Neural crest cell (in vitro differentiated cells): ENCODE results near the gene TBC1D3B. TPM values are rescaled to one million over a fixed set of nuclear protein-coding genes. Genes with fewer than 3 reads are reported as not detected.
"Not testable (repeated sequence)": the region's sequence is repeated elsewhere in the genome, so short reads cannot be mapped to it uniquely, and the experiment has no call there.

Experiments used
- DNase-seq: peaks from one replicate; pipeline ENCODE4 v3.0.0; 2021; ENCODE audit warnings: low read depth, mixed read lengths, low spot score
- H3K27ac Mint-ChIP-seq: one replicate; pipeline ENCODE4 v1.8.0; 2021; ENCODE audit warnings: mild to moderate bottlenecking, mixed read lengths; ENCODE audit not compliant: unreplicated experiment
- H3K27me3 Mint-ChIP-seq: 2 replicates; pipeline ENCODE4 v1.8.0; 2021; ENCODE audit warnings: low read depth, mild to moderate bottlenecking, mixed read lengths
- H3K36me3 Mint-ChIP-seq: 2 replicates; pipeline ENCODE4 v1.8.0; 2021; ENCODE audit warnings: low read depth, mild to moderate bottlenecking, mixed read lengths
- H3K4me1 Mint-ChIP-seq: 2 replicates; pipeline ENCODE4 v1.8.0; 2021; ENCODE audit warnings: mixed read lengths
- H3K4me3 Mint-ChIP-seq: one replicate; pipeline ENCODE4 v1.8.0; 2021; ENCODE audit warnings: mild to moderate bottlenecking, mixed read lengths
- H3K9me3 Mint-ChIP-seq: 2 replicates; pipeline ENCODE4 v1.8.0; 2021; ENCODE audit warnings: mixed read lengths
- long read RNA-seq: library from polyadenylated mRNA; unstranded; transcript quantifications from one replicate; pipeline ENCODE4 v2.0.0, GENCODE V29; 2020
- total RNA-seq: library from RNA; stranded (reverse); gene quantifications from 2 replicates; pipeline ENCODE4 v1.2.1, GENCODE V29; 2021
- TF ChIP-seq, protein P1 (sequence below): fragments of 200-600 bp; sonication (generic); conservative IDR thresholded peaks from 2 replicates; pipeline ENCODE4 v1.5.0; 2021; ENCODE audit warnings: antibody characterized with exemption, mild to moderate bottlenecking

TBC1D3B gene
- total RNA-seq: 12.5 and 13.2 TPM in 2 replicates
- long read RNA-seq: 0 reads

DNA sequence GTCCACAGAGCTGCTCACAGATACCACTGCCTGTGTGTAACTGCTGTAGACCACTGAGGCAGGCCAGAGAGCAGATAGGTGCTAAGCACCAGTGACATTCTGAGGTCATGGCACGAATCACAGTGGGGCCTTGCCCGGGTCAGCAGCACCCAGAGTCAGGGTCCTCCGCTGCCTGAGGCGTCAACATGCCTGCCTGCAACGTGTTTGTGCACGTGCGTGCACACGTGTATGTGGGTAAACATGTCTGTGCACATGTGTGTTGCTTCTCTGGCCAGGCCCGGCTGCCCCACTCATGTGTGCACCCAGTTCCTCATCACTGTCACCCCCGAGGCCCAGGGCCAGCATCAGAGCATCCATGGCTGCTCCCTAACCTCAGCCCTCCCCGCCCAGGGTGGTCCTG is at the start of gene TBC1D3B:
Gene TBC1D3B (minus strand): TSS at position 101 of the 400 bp plus-strand sequence. CDS start 1,586 bp downstream, outside the sequence.
- H3K27me3 Mint-ChIP-seq: peaks cover 14% of the 10 kb centered on the region
- H3K4me3 Mint-ChIP-seq, H3K9me3 Mint-ChIP-seq, DNase-seq, H3K36me3 Mint-ChIP-seq, H3K27ac Mint-ChIP-seq, H3K4me1 Mint-ChIP-seq: not testable (repeated sequence)

DNA sequence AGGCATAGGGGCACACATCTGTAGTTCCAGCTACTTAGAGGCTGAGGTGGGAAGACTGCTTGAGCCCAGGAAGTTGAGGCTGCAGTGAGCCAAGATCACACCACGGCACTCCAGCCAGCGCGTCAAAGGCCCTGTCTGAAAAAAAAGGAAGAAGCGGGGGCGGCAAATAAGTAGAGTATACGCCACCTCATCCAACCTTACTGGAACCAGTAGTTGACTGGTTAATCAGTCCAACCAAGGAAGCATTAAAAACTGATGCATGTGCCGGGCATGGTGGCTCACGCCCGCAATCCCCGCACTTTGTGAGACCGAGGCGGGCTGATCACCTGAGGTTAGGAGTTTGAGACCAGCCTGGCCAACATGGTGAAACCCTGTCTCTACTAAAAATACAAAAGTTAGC is 46.5 kb upstream of the TBC1D3B start:
- peaks cover 11% of the 10 kb centered on the region for H3K9me3 Mint-ChIP-seq
- H3K4me3 Mint-ChIP-seq, H3K27ac Mint-ChIP-seq, H3K4me1 Mint-ChIP-seq, H3K36me3 Mint-ChIP-seq, DNase-seq, H3K27me3 Mint-ChIP-seq: not testable (repeated sequence)

DNA sequence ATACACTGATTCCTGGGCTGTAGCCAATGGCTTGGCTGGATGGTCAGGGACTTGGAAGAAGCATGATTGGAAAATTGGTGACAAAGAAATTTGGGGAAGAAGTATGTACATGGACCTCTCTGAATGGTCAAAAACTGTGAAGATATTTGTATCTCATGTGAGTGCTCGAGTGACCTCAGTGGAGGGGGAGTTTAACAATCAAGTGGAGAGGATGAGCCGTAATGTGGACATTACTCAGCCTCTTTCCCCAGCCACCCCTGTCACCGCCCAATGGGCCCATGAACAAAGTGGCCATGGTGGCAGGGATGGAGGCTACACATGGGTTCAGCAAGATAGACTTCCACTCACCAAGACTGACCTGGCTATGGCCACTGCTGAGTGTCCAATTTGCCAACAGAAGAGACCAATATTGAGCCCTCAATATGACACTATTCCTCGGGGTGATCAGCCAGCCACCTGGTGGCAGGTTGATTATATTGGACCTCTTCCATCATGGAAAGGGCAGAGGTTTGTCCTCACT is 45.2 kb upstream of the TBC1D3B start:
- H3K4me1 Mint-ChIP-seq, H3K36me3 Mint-ChIP-seq, H3K27ac Mint-ChIP-seq, DNase-seq, H3K4me3 Mint-ChIP-seq, H3K27me3 Mint-ChIP-seq: not testable (repeated sequence)
- peaks cover 15% of the 10 kb centered on the region for H3K9me3 Mint-ChIP-seq

DNA sequence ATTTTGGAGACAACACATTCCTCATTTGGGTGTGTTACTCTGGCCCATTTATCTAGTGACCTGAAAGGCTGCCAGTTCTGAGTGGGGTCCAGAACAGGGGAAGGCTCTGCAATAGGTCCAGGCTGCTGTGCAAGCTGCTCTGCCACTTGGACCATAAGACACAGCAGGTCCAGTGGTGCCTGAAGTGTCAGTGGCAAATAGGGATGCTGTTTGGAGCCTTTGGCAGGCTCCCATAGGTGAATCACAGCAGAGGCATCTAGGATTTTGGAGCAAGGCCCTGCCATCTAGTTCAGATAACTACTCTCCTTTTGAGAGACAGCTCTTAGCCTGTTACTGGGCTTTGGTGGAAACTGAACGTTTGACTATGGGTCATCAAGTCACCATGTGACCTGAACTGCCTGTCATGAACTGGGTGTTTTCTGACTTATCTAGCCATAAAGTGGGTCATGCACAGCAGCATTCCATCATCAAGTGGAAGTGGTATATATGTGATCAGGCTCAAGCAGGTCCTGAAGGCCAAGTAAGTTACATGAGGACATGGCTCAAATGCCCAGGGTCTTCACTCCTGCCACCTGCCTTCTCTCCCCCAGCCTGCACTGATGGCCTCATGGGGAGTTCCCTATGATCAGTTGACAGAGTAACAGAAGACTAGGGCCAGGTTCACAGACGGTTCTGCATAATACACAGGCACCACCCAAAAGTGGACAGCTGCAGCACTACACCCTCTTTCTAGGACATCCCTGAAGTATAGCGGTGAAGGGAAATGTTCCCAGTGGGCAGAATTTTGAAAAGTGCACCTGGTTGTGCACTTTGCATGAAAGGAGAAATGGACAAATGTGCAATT is 44.5 kb upstream of the TBC1D3B start:
- DNase-seq: not testable (repeated sequence)

DNA sequence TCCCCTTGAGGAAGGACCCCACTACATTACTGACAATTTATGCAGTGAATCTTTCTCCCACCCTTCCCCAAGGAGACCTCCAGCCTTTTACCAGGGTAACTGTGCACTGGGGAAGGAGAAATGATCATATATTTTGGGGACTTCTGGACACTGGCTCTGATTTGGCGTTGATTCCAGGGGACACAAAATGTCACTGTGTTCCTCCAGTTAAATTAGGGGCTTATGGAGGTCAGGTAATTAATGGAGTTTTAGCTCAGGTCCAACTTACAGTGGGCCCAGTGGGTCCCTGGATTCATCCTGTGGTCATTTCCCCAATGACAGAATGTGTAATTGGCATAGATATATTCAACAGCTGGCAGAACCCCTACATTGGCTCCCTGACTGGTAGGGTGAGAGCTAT is 43.1 kb upstream of the TBC1D3B start:
- DNase-seq, H3K4me1 Mint-ChIP-seq, H3K27me3 Mint-ChIP-seq, H3K27ac Mint-ChIP-seq, H3K36me3 Mint-ChIP-seq, H3K4me3 Mint-ChIP-seq: not testable (repeated sequence)
- H3K9me3 Mint-ChIP-seq: peaks cover 15% of the 10 kb centered on the region

More for the DNA sequence above, 44.5 kb upstream of the TBC1D3B start:
- not testable (repeated sequence) for H3K4me1 Mint-ChIP-seq, H3K27me3 Mint-ChIP-seq, H3K4me3 Mint-ChIP-seq, H3K36me3 Mint-ChIP-seq, H3K27ac Mint-ChIP-seq
- peaks cover 15% of the 10 kb centered on the region for H3K9me3 Mint-ChIP-seq

DNA sequence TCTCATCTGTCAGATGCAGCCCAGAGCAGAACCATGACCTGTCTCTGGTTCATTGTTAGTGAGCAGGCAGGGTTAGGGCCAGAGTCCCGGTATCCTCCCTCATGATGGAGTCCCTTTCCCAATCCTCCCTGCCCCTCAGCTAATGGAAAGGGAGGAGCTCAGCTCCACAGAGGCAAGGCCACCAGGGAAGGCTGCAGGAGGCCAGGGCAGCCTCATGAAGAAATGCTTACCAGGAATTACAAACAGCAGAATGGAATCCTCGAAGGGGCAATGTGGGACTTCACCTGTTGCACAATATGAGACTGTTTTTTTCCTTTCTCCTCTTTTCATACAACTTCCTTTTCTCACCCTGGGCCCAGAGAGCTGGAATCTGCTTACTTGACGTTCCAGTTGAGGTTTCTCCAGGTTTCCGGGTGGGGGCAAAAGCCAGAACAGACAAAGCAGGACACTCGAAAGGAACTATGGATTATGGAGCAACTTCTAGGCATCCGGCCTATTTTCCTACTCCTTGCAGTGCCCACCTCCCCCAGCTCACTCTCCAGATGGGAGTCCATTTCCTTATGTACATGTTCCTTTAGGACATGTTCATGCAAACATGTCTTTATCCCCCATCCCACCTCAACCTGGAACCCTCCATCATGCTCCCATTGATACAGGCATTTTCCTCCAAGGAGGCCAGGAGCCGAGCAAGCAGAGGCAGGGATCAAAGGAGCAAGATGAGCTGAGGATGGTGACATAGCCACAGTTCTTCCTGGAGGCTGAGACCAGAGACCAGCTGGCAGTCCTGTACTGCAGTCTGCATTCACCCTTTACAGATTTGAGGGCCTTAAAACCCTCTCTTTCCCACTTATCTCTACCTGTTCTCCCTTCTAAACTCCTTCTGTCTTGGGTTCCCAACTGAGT is 39.2 kb upstream of the TBC1D3B start:
- DNase-seq, H3K4me3 Mint-ChIP-seq, H3K27me3 Mint-ChIP-seq, H3K27ac Mint-ChIP-seq, H3K36me3 Mint-ChIP-seq: not testable (repeated sequence)
- Mint-ChIP-seq H3K9me3 (peaks cover 15% of the 10 kb centered on the region), H3K4me1 (peaks cover 11% of the 10 kb centered on the region)

DNA sequence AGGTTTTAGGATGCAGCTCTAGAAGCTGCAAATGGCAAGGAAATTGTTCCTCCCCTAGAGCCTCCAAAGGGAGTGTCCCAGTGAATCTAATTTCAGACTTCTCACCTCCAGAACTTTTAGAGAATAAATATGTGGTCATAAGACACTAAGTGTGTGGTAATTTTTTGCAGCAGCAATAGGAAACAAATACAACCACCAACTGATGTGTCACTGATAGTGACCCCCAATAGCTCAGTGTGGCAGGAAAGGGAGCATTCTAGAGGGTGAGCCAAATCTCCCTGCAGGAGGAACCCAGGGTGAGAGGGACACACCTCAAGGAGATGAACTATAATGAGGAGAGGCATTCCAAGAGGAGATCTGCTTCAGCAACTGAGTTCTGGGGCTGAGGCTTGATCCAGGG is 38.5 kb upstream of the TBC1D3B start:
- TF ChIP-seq, protein P1, sequence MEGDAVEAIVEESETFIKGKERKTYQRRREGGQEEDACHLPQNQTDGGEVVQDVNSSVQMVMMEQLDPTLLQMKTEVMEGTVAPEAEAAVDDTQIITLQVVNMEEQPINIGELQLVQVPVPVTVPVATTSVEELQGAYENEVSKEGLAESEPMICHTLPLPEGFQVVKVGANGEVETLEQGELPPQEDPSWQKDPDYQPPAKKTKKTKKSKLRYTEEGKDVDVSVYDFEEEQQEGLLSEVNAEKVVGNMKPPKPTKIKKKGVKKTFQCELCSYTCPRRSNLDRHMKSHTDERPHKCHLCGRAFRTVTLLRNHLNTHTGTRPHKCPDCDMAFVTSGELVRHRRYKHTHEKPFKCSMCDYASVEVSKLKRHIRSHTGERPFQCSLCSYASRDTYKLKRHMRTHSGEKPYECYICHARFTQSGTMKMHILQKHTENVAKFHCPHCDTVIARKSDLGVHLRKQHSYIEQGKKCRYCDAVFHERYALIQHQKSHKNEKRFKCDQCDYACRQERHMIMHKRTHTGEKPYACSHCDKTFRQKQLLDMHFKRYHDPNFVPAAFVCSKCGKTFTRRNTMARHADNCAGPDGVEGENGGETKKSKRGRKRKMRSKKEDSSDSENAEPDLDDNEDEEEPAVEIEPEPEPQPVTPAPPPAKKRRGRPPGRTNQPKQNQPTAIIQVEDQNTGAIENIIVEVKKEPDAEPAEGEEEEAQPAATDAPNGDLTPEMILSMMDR: no peak
- Mint-ChIP-seq H3K4me3 (no peak overlapping the region), H3K27ac (no peak overlapping the region), H3K27me3 (no peaks in the 10 kb centered on the region), H3K9me3 (peaks cover 15% of the 10 kb centered on the region), H3K4me1 (peaks cover 11% of the 10 kb centered on the region), H3K36me3 (peaks cover 3% of the 10 kb centered on the region)
- no peak for DNase-seq

DNA sequence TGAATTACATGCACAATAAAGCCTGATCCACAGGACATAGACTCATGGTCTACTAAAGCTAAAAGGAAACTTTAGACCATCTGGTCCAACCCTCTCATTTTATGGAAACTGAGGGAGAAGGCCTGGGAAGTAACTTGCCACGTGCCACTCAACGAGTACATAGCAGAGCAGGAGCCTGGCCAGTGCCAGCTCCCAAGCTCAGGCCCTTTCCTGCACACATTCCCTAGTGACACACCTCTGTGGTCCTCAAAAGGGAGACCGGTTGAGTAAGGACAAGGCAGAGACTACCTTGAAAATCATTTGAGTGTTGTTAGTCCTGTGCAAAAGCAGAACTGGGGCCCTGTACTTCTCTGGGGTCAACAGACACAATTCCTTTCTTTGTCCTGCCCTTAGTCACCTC is 37.3 kb upstream of the TBC1D3B start:
- Mint-ChIP-seq H3K4me1 (peaks cover 11% of the 10 kb centered on the region), H3K9me3 (peaks cover 8% of the 10 kb centered on the region), H3K27ac (no peak overlapping the region), H3K4me3 (no peak overlapping the region), H3K36me3 (peaks cover 3% of the 10 kb centered on the region), H3K27me3 (no peaks in the 10 kb centered on the region)
- no peak for DNase-seq
- TF ChIP-seq, protein P1: no peak
